HUES48 (cell line): ENCODE measurements around the gene UST.

ENCODE experiments used
- H3K27ac ChIP-seq: one replicate; pipeline ENCODE4 v1.7.0; 2013; ENCODE audit warnings: low read depth, low read length, inconsistent platforms
- H3K27me3 ChIP-seq: 2 replicates; pipeline ENCODE4 v1.6.1; 2013; ENCODE audit warnings: mild to moderate bottlenecking, low read length; ENCODE audit not compliant: control insufficient read depth, insufficient read depth
- H3K36me3 ChIP-seq: 2 replicates; pipeline ENCODE4 v1.6.1; 2013; ENCODE audit warnings: low read length; ENCODE audit not compliant: control insufficient read depth, insufficient read depth
- H3K4me1 ChIP-seq: 2 replicates; pipeline ENCODE4 v1.6.1; 2013; ENCODE audit warnings: mild to moderate bottlenecking, low read length; ENCODE audit not compliant: control insufficient read depth, insufficient read depth
- H3K4me3 ChIP-seq: 2 replicates; pipeline ENCODE4 v1.5.1; 2013; ENCODE audit warnings: mild to moderate bottlenecking, low read depth, low read length
- H3K9ac ChIP-seq: 2 replicates; pipeline ENCODE4 v1.6.1; 2013; ENCODE audit warnings: mild to moderate bottlenecking, low read depth, low read length, moderate library complexity
- H3K9me3 ChIP-seq: 2 replicates; pipeline ENCODE4 v1.6.1; 2013; ENCODE audit warnings: low read length; ENCODE audit not compliant: control insufficient read depth, insufficient read depth

UST gene

DNA sequence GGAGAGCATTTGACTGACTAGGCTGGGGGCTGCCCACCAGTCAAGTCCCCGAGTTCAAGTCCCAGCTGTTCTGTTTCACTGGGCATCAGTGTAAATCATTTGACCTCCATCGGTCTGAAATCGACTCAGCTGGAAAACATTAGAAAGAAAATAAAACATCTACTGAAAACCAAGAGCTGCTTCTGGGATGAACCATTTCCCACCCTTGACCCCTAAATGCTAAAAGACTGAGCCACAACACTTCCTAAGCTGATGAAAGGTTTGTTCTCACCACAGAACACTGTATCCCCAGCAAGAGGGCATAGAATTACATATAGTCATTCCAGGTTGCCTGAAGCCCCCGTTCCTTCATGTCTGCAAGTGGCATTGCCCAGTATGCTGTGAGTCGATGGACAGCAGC is 333.7 kb downstream of the UST start:
- no peak overlapping the region for H3K4me3 ChIP-seq
- no peaks in the 10 kb centered on the region for H3K4me1 ChIP-seq
- peaks cover 10% of the 10 kb centered on the region; the same call in 1 of the 2 replicates for H3K36me3 ChIP-seq
- H3K9me3 ChIP-seq, result no peaks in the 10 kb centered on the region
- H3K27me3 ChIP-seq, result no peaks in the 10 kb centered on the region
- no peak overlapping the region for H3K9ac ChIP-seq
- no peak overlapping the region for H3K27ac ChIP-seq

DNA sequence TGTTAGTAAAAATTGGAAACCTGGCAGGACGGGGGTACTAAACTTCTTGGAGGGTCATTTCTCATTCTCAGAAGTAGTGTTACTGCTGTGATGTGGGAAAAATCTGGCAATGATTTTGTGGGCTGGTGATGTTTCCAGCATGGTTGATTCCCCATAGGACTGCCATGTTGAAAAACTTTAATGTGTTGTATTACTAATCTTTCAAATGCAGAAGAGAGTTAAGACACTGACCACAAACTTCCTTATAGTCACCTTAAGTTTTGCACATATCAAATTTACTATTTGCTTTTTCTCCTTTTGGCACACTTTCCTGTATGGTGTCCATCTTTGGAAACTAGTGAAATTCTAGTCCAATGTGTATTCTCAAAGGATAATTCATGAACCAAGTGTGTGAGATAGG is 334.5 kb downstream of the UST start:
- no peaks in the 10 kb centered on the region for H3K27me3 ChIP-seq
- H3K9me3 ChIP-seq, result no peaks in the 10 kb centered on the region
- H3K27ac ChIP-seq, result no peak overlapping the region
- no peaks in the 10 kb centered on the region for H3K4me1 ChIP-seq
- no peak overlapping the region for H3K4me3 ChIP-seq
- H3K9ac ChIP-seq, result no peak overlapping the region
- H3K36me3 ChIP-seq, result peaks cover 5% of the 10 kb centered on the region; the same call in 1 of the 2 replicates

DNA sequence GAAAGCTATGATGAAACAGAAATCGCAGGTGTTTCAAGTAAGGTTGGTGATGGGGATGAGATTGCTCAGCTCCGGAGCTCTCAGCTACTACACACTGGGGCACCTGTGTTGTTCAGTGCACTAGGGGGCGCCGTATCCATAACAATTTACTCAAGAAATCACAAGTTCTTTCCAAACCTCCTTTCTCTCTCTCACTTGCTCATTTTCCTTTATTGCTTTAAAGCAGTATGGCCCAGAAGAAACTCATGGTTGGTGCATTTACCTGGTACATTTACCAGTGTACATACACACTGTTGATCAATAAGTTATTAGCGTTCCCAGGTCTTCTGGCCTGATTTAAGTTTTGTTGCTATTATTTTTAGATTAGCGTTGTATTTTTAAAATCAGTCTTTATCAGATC is 335.5 kb downstream of the UST start:
- Histone ChIP-seq H3K27me3 (no peaks in the 10 kb centered on the region), H3K4me1 (no peaks in the 10 kb centered on the region), H3K27ac (no peak overlapping the region)

DNA sequence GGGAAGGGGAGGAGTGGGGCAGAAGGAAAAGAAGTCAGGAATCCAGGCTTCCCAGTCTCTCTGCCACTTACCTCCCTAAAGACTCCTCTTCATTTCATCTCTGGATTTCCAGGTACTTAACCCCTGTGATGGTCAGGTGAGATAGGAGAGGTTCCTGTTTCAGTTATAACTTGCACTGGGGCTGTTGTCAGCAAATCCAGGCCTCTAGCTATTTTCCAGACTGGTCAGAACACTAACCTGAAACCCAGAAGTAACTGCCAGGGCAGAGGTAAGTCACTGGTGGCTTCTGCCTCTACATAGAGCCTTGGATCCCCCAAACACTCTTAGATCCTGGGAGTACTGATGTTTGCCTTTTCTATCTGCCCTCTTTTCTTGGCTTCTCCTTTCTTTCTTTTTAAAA is 337.2 kb downstream of the UST start:
- no peaks in the 10 kb centered on the region for H3K9me3 ChIP-seq

More for the DNA sequence above, 335.5 kb downstream of the UST start:
- Histone ChIP-seq H3K4me3 (no peak overlapping the region), H3K9ac (no peak overlapping the region), H3K9me3 (no peaks in the 10 kb centered on the region), H3K36me3 (peaks cover 3% of the 10 kb centered on the region; the same call in 1 of the 2 replicates)

DNA sequence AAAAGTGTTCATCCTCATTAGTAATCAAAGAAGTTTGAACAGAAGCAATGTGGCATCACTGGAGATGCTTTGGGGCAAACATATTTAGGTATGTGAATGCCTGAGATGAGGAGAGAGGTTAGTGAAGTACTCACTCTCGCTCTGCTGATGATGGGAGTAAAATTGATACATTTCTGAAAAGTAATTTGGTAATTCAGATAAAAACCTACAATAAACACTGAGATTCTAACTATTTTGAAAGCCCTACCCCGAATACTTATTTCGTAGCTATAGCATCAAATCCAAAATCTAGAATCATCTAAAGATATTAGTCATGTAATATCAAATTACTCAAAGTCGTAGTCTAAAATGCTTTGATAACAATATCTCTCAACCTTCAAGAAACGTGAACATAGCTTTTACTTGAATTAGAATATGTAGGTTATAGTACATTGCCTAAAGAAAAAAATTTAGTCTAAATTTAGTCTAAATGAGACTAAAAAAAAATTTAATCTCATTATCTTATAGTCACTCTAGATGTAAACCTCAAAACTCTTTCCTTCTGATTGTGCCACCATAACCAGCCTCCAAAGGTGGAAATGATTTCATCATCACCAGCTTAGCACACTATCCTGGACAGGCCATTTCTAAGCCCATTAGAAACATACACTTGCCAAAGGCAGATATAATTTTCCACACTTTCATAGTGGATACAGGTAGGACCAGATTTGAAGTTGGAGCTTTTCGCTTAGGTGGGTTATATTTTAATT is 338.2 kb downstream of the UST start:
- H3K4me3 ChIP-seq, result no peak overlapping the region
- no peaks in the 10 kb centered on the region for H3K4me1 ChIP-seq
- H3K9ac ChIP-seq, result no peak overlapping the region
- no peak overlapping the region for H3K27ac ChIP-seq
- H3K27me3 ChIP-seq, result no peaks in the 10 kb centered on the region
- H3K36me3 ChIP-seq, result no peaks in the 10 kb centered on the region
- H3K9me3 ChIP-seq, result no peaks in the 10 kb centered on the region

More for the DNA sequence above, 337.2 kb downstream of the UST start:
- no peak overlapping the region for H3K4me3 ChIP-seq
- H3K27me3 ChIP-seq, result no peaks in the 10 kb centered on the region
- no peaks in the 10 kb centered on the region for H3K4me1 ChIP-seq
- H3K36me3 ChIP-seq, result no peaks in the 10 kb centered on the region
- no peak overlapping the region for H3K9ac ChIP-seq
- H3K27ac ChIP-seq, result no peak overlapping the region

DNA sequence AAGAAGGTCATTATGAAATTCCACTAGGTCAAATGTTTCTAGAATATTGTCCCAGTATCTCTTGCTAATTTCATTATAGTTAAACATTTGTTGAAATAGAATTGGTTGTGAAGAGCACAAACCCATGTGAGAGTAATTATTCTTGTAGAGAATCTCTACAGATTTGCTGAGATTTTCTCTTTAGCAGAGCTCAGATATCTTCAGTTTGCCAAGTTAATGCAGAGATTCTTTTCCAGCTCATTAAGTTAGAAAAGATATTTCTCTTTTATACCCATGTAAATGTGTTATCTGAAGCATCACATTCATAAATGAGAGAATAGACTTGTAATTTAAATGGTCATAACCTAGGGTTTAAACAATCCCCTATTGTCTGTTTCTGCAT is 338.7 kb downstream of the UST start:
- Histone ChIP-seq H3K9ac (no peak overlapping the region), H3K4me1 (no peaks in the 10 kb centered on the region), H3K27me3 (no peaks in the 10 kb centered on the region), H3K4me3 (no peak overlapping the region), H3K36me3 (no peaks in the 10 kb centered on the region), H3K27ac (no peak overlapping the region), H3K9me3 (no peaks in the 10 kb centered on the region)

DNA sequence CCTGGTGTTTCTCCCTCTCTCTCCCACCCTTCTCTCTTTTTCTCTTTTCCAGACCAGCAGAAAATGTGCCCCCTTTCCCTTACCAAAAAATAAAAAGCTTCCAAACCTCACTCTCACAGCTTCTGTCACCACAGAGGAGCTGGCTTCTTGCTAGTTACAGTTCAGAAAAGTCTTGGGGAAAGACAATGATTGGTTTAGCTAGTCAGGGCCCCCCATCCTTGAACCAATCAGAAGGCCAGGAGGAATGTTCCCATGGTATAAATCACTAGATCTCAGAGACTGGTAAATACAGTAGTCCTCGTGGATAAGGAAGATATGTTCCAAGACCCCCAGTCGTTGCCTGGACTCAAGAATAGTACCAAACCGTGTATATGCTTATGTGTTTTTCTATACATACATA is 339.5 kb downstream of the UST start:
- no peaks in the 10 kb centered on the region for H3K4me1 ChIP-seq
- H3K36me3 ChIP-seq, result no peaks in the 10 kb centered on the region
- no peak overlapping the region for H3K27ac ChIP-seq
- no peaks in the 10 kb centered on the region for H3K27me3 ChIP-seq
- no peak overlapping the region for H3K9ac ChIP-seq
- H3K4me3 ChIP-seq, result no peak overlapping the region
- no peaks in the 10 kb centered on the region for H3K9me3 ChIP-seq

DNA sequence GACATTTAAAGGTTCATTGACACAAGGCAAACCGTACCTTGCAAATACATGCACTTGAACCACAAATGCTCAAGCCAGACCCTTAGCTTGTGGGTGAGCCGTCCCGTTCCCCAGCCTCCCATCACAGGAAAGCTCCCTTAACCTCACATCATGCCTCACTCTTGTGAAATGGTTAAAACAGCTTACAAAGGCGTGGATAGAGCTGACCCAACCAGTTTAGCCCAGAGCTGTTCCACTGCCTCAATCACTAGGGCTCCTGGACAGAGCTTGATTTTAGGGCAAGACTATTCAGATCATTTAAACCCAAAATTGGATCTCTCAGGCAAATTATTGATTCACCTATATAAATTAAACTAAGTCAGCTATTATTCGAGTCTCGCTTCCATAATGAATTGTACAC is 341.1 kb downstream of the UST start:
- H3K27ac ChIP-seq, result no peak overlapping the region
- H3K36me3 ChIP-seq, result no peaks in the 10 kb centered on the region
- H3K4me1 ChIP-seq, result no peaks in the 10 kb centered on the region
- no peaks in the 10 kb centered on the region for H3K27me3 ChIP-seq
- no peak overlapping the region for H3K9ac ChIP-seq
- no peaks in the 10 kb centered on the region for H3K9me3 ChIP-seq
- H3K4me3 ChIP-seq, result no peak overlapping the region

DNA sequence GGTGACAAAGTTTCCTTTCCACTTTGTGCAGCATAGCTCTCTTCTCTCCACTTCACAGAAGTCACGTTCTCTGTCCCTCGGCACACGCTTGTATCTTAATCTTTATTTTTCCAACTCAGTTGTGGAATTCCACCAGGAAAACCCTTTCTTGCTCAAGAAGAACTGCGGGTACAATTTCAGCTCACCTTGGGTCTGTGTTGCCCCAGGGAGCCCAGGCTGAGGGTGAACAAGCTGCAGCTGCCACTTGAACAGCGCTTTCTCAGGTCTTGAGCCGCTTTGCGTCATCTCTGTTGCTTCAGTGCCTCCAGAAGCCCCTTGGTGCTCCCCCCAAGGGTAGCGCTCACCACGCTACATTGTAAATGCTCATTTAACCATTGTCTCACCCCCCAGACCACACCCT is 341.5 kb downstream of the UST start:
- H3K4me1 ChIP-seq, result no peaks in the 10 kb centered on the region
- no peaks in the 10 kb centered on the region for H3K27me3 ChIP-seq
- no peak overlapping the region for H3K4me3 ChIP-seq
- no peak overlapping the region for H3K27ac ChIP-seq
- H3K9ac ChIP-seq, result no peak overlapping the region
- H3K9me3 ChIP-seq, result no peaks in the 10 kb centered on the region
- H3K36me3 ChIP-seq, result no peaks in the 10 kb centered on the region

DNA sequence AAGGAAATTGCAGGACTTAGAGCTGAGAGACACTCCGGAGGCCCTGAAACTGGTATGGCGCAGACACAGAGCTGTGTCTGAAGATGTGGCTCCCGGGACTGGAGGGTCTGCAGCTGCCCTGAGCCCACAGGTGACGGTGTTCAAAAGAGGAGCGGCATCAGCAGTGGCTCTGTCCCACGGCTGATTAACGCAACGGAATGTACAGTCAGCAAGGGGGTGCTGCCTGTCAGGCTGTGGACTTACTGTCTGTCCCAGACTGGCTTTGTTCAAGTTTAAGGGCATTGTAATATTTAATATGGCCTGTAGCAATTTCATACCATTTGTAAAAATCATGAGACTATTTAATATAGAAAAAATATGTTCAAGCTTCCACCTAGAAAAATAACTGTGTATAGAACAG is 342.7 kb downstream of the UST start:
- Histone ChIP-seq H3K9ac (no peak overlapping the region), H3K4me3 (no peak overlapping the region), H3K4me1 (peaks cover 10% of the 10 kb centered on the region)

DNA sequence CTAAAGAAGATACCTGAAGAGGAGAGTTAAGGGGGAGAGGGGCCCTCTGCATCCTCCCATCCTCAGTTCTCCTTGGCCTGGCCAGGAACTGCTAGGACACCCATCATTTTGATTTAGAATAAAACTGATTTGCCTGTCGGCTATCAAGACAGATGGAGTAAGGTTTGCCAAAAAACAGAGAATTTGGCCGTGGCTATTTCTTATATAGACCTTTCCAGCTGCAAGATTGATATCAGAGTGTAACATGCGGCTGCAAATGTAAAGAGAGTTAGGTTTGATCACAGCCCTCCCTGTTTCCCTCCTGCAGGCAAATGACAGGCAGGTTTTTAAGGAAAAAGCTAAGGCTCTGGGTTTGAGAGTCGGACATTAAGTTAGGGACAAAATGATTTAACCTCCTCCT is 344.1 kb downstream of the UST start:
- peaks cover 15% of the 10 kb centered on the region for H3K4me1 ChIP-seq
- no peak overlapping the region for H3K4me3 ChIP-seq
- H3K27me3 ChIP-seq, result no peaks in the 10 kb centered on the region
- H3K36me3 ChIP-seq, result no peaks in the 10 kb centered on the region
- no peak overlapping the region for H3K27ac ChIP-seq
- H3K9me3 ChIP-seq, result no peaks in the 10 kb centered on the region
- no peak overlapping the region for H3K9ac ChIP-seq

More for the DNA sequence above, 342.7 kb downstream of the UST start:
- no peak overlapping the region for H3K27ac ChIP-seq
- no peaks in the 10 kb centered on the region for H3K27me3 ChIP-seq
- no peaks in the 10 kb centered on the region for H3K9me3 ChIP-seq
- H3K36me3 ChIP-seq, result no peaks in the 10 kb centered on the region
